Transverse colon (tissue), 4 donors: ENCODE data around the gene RNF212. TPM values are rescaled to one million over a fixed set of nuclear protein-coding genes. Genes with fewer than 3 reads are reported as not detected.

Source experiments
- DNase-seq: peaks from one replicate; pipeline ENCODE4 v3.0.0-alpha.2; 2019
- H3K27ac ChIP-seq, 4 donors: fragments of 200-600 bp; sonication (generic); 2 replicates each; pipeline ENCODE4 v1.5.1; 2016 to 2018; ENCODE audit warnings: inconsistent platforms in 4 of 4
- H3K27me3 ChIP-seq: fragments of 200-600 bp; sonication (generic); 2 replicates; pipeline ENCODE4 v1.5.1; 2017; ENCODE audit warnings: inconsistent platforms
- H3K36me3 ChIP-seq, 4 donors: fragments of 200-600 bp; sonication (generic); 2 replicates each; pipeline ENCODE4 v1.5.1; 2017 to 2019; ENCODE audit warnings: inconsistent platforms in 4 of 4
- H3K4me1 ChIP-seq, 4 donors: fragments of 200-600 bp; sonication (generic); 2 replicates each; pipeline ENCODE4 v1.5.1; 2017 to 2020; ENCODE audit warnings: inconsistent platforms in 4 of 4
- H3K4me3 ChIP-seq, 4 donors: fragments of 200-600 bp; sonication (generic); 1 replicate in 1 of 4; 2 replicates in 3 of 4; pipeline versions ENCODE4 v1.5.1 to v1.6.1; 2017 to 2019; ENCODE audit warnings: inconsistent platforms in 4 of 4
- H3K9me3 ChIP-seq, 2 donors: fragments of 200-600 bp; sonication (generic); 2 replicates each; pipeline ENCODE4 v1.5.1; 2017 to 2019; ENCODE audit warnings: inconsistent platforms in 2 of 2
- EP300 ChIP-seq: sonication (generic); formaldehyde crosslinking; IDR thresholded peaks from one replicate; pipeline ENCODE4 v1.6.1; 2017; ENCODE audit warnings: antibody characterized with exemption, low read depth
- POLR2A ChIP-seq: fragments of 450-650 bp; IDR thresholded peaks from one replicate; pipeline ENCODE4 v1.6.1; 2016; ENCODE audit warnings: antibody characterized with exemption, mild to moderate bottlenecking, moderate library complexity
- POLR2AphosphoS5 ChIP-seq, 3 donors: sonication (generic); formaldehyde crosslinking; IDR thresholded peaks; one replicate each; pipeline ENCODE4 v1.6.1; 2016; ENCODE audit warnings: antibody characterized with exemption in 3 of 3
- WGBS, 2 donors: methylation state at CpG; one replicate each; pipeline ENCODE4 v1.1.5; 2018; ENCODE audit warnings: low coverage in 1 of 2; 5-methylcytosine and 5-hydroxymethylcytosine counted together
- in situ Hi-C, 4 donors: fragments of 200-750 bp; cut with MboI; loops; one replicate each; pipeline versions ENCODE4 v1.15.0 to v1.15.1; 2017; ENCODE audit warnings: low sequenced_read_pairs in 3 of 4, low pct_ligation_motif_present in 1 of 4, low pct_unique_long_range_greater_than_20kb in 1 of 4
- intact Hi-C: fragments of 100-400 bp; cut with DNase I; formaldehyde crosslinking; loops from one replicate; pipeline ENCODE4 v1.15.1; 2023; ENCODE audit warnings: low total_unique reads
- total RNA-seq, 4 donors: library from RNA; depleted of rRNA; stranded (reverse); fragments of >200 nt; gene quantifications; one replicate each; pipeline ENCODE4 v1.1.0, GENCODE V29; 2016
- TF ChIP-seq, protein P1 (sequence below), 5 experiments: fragments of 200-600 bp in 3 of 5; fragments of 450-650 bp in 2 of 5; sonication (generic) in 3 of 5; IDR thresholded peaks; 1 replicate in 2 of 5; 2 replicates in 3 of 5; pipeline ENCODE4 v1.5.1; 2016 to 2017; ENCODE audit warnings: antibody characterized with exemption in 5 of 5, inconsistent platforms in 3 of 5, mild to moderate bottlenecking in 2 of 5, moderate library complexity in 1 of 5

The RNF212 gene
- total RNA-seq, 4 donors from 2014 or later, result 2.5 to 9.1 TPM; not detected in 2

DNA sequence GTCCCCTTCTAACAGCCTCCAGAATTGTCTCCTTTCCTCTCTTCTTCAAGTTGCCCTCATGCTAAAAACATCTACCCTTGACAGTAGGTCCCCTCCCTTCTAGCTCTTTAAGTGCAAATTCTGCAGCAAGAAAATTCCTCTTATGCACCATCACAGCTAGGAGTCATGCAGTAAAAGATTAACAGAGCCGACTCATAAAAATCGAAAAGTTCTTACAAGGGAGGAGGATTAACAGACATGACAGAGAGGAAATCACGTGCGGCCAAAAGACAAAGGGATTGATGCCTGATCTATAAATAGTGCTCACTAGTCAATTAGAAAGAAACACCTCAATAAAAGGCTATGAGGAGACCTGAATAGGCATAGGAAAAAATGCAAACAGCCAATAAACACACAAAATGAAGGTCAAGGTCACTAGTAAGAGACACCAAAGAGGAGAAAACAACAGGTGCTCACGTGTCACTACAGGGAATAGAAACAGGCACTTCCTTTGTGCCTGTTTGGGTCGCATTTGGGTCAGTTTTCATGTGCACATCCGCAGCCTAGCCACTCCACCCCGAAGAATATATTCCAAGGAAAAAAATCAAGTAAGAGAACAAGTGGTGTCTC is 3.4 kb downstream of the RNF212 start:
- in situ Hi-C loops, result no loop called here
- H3K4me1 ChIP-seq, result peaks cover 0 to 16% (median 6%) of the 10 kb centered on the region in 4 donors
- no peak overlapping the region for H3K4me3 ChIP-seq
- H3K27ac ChIP-seq, result peak overlapping the region in 1 of 4 donors; percentile 12
- TF ChIP-seq EP300 (no peak), POLR2AphosphoS5 (IDR thresholded peaks at IDR 0.05) (no peak), POLR2A (no peak)
- TF ChIP-seq, protein P1, sequence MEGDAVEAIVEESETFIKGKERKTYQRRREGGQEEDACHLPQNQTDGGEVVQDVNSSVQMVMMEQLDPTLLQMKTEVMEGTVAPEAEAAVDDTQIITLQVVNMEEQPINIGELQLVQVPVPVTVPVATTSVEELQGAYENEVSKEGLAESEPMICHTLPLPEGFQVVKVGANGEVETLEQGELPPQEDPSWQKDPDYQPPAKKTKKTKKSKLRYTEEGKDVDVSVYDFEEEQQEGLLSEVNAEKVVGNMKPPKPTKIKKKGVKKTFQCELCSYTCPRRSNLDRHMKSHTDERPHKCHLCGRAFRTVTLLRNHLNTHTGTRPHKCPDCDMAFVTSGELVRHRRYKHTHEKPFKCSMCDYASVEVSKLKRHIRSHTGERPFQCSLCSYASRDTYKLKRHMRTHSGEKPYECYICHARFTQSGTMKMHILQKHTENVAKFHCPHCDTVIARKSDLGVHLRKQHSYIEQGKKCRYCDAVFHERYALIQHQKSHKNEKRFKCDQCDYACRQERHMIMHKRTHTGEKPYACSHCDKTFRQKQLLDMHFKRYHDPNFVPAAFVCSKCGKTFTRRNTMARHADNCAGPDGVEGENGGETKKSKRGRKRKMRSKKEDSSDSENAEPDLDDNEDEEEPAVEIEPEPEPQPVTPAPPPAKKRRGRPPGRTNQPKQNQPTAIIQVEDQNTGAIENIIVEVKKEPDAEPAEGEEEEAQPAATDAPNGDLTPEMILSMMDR (IDR thresholded peaks at IDR 0.05), result no peak
- H3K27me3 ChIP-seq, result peaks cover 25% of the 10 kb centered on the region
- WGBS, 2 donors, result 13 to 40% methylated on average over 7 to 8 of the region's 8 CpGs
- no peak for DNase-seq
- intact Hi-C loops, result no loop called here
- no peaks in the 10 kb centered on the region for H3K36me3 ChIP-seq
- H3K9me3 ChIP-seq, result no peaks in the 10 kb centered on the region

DNA sequence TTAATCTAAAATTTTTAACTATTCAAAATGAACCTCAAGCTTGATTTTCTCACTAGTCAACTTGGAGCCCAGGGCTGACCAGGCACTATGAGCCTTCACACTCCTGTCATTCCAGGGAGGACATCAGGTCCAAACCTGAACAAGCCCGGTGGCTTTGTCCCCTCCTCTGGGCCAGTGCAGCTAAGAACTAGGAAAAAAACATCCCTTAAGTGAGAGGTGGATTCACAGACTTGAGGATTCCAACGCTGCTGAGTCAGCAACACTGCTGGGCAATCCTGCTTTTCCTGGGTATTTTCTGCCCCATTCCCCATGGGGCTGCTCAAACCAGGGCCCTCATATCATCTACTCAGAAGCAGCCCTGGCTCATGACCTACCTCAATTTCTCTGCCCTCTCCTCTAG is 4.0 kb downstream of the RNF212 start:
- in situ Hi-C loops, result no loop called here
- Histone ChIP-seq H3K36me3 (no peaks in the 10 kb centered on the region), H3K9me3 (no peaks in the 10 kb centered on the region), H3K4me1 (peaks cover 0 to 16% (median 6%) of the 10 kb centered on the region in 4 donors), H3K4me3 (no peak overlapping the region), H3K27ac (no peak overlapping the region), H3K27me3 (peaks cover 19% of the 10 kb centered on the region)
- no peak for DNase-seq
- 74% methylated on average over 2 of the region's 2 CpGs; no CpG with 5 or more reads in 1 of the 2 donors for WGBS, 2 donors
- intact Hi-C loops, result no loop called here
- no peak for TF ChIP-seq POLR2AphosphoS5 (IDR thresholded peaks at IDR 0.05)
- no peak for TF ChIP-seq POLR2A
- no peak for TF ChIP-seq EP300
- TF ChIP-seq, protein P1 (IDR thresholded peaks at IDR 0.05), result no peak

DNA sequence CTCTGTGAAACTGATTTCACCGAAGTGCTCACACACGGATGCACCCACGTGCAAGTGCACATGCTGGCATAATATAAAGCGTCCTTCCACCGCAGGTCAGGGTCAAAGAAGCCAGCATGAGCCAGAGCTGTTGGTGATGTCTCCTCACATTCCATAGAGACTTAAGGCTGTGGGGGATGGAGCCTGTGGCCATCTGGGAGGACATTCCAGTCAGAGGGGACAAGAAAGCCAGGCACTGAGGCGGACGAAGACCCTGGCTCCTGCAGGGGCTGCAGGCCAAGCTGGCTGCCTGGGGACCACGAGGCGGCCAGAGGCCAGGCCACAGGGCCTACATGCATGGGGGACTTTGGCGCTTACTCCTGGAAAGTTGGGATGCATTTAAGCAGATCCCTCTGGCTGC is 7.7 kb downstream of the RNF212 start:
- Histone ChIP-seq H3K4me1 (peaks cover 0 to 12% (median 5%) of the 10 kb centered on the region in 4 donors), H3K27me3 (no peaks in the 10 kb centered on the region), H3K27ac (no peak overlapping the region), H3K36me3 (no peaks in the 10 kb centered on the region), H3K4me3 (no peak overlapping the region), H3K9me3 (no peaks in the 10 kb centered on the region)
- in situ Hi-C loops (no loop called here), intact Hi-C loops (no loop called here)
- DNase-seq, result no peak
- TF ChIP-seq POLR2AphosphoS5 (IDR thresholded peaks at IDR 0.05), result no peak
- TF ChIP-seq, protein P1 (IDR thresholded peaks at IDR 0.05), result no peak
- TF ChIP-seq POLR2A, result no peak
- TF ChIP-seq EP300, result no peak
- 85% methylated on average over 10 of the region's 10 CpGs; no CpG with 5 or more reads in 1 of the 2 donors for WGBS, 2 donors

DNA sequence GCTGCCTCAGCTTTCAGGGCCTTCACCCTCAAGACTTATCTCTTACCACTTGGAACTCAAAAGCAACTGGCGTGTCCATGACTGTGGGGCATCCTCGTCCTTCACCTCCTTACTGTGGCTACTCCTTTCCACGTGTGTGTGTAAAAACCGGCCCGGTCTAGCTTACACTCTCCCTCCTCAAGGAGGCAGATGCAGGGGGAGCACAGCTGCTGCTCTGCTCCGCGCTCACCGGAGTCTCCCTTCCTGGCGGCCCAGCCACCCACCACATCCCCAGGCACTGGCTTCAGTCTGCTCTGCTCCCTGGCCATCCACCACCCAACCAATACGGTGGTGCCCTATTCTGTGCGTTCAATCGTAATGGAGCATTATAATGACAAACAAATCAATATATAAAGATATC is 8.3 kb downstream of the RNF212 start:
- Histone ChIP-seq H3K27ac (no peak overlapping the region), H3K27me3 (no peaks in the 10 kb centered on the region), H3K36me3 (no peaks in the 10 kb centered on the region), H3K4me1 (peaks cover 0 to 9% (median 3%) of the 10 kb centered on the region in 4 donors), H3K4me3 (no peak overlapping the region), H3K9me3 (no peaks in the 10 kb centered on the region)
- intact Hi-C loops (no loop called here), in situ Hi-C loops (no loop called here)
- TF ChIP-seq, protein P1 (IDR thresholded peaks at IDR 0.05), result no peak
- TF ChIP-seq POLR2A (no peak), EP300 (no peak), POLR2AphosphoS5 (IDR thresholded peaks at IDR 0.05) (no peak)
- no peak for DNase-seq
- WGBS, 2 donors, result 89% methylated on average over 12 of the region's 12 CpGs; no CpG with 5 or more reads in 1 of the 2 donors
